Measurements from ENCODE around the gene PIK3R5. TPM values are rescaled to one million over a fixed set of nuclear protein-coding genes. Genes with fewer than 3 reads are reported as not detected.
"Not testable (repeated sequence)": the region's sequence is repeated elsewhere in the genome, so short reads cannot be mapped to it uniquely, and the experiment has no call there.

PIK3R5 gene
- total RNA-seq, 1 donor from 2014 or later, result 17.1 TPM

- no peak for DNase-seq (ENCODE audit: low spot score)
Observed at GRCh38 chr17:8859027-8859803, 106.3 kb downstream of the PIK3R5 start.

DNA sequence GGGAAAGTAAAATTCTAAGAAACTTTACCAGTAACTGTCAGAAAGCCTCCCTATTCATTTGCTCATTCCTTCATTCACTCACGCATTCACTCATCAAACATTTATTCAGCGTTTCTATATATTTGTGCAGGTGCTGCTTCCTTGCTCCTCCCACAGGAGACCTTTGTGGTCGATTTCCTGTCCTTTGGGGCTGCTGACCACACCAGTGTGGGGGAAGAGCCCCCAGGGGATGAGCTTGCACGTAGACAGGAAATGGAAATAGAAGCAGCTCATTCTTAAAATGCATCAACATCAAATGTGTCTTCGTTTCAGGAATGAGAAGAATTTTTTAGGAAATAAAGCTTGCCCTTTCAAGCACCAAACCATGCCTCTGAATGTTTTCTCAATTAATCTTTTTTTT, 107.6 kb downstream of the PIK3R5 start:
- no peak for DNase-seq (ENCODE audit: low spot score)

GRCh38 chr17:8856869-8857575, 108.5 kb downstream of the PIK3R5 start:
- no peak for DNase-seq (ENCODE audit: low spot score)

- not testable (repeated sequence) for DNase-seq (ENCODE audit: low spot score)
Observed at GRCh38 chr17:8856205-8856603, 109.3 kb downstream of the PIK3R5 start.

GRCh38 chr17:8855477-8856204, 109.9 kb downstream of the PIK3R5 start:
- no peak for DNase-seq (ENCODE audit: low spot score)

DNA sequence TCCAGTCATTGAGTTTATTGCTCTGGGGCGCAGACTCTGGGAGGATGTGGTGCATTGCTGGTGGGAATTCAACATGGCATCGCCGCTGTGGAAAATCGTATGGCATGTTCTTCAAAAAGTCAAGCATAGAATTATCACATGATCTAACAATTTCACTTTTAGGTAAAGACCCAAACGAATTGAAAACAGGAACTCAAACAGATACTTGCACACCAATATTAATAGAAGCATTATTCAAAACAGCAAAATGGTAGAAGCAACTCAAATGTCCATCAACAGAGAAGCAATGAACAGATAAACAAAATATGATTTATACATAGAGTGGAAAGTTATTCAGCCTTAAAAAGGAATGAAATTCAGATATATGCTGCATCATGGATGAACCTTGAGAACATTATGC, 113.9 kb downstream of the PIK3R5 start:
- no peak for DNase-seq (ENCODE audit: low spot score)

GRCh38 chr17:8849311-8850041, 116.0 kb downstream of the PIK3R5 start:
- no peak for DNase-seq (ENCODE audit: low spot score)

DNA sequence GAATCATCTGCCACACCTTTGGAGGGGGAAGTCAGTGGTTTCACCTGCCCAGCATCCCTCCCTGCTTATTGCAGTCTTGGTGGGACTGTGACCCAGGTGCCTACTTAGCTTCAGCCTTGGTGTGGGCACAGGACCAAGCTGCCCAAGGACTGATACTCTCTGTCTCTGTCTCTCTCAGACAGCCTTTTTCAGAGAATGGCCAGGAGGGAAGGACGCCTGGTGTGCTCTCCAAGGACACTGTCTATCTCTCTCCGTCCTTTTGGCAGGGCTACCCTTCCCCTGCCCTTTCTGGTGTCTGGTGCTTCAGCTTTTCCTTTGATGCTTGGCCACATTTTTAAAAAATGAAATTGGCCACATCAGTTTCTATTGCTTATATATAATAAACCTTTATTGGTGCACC, 117.6 kb downstream of the PIK3R5 start:
- no peak for DNase-seq (ENCODE audit: low spot score)

DNA sequence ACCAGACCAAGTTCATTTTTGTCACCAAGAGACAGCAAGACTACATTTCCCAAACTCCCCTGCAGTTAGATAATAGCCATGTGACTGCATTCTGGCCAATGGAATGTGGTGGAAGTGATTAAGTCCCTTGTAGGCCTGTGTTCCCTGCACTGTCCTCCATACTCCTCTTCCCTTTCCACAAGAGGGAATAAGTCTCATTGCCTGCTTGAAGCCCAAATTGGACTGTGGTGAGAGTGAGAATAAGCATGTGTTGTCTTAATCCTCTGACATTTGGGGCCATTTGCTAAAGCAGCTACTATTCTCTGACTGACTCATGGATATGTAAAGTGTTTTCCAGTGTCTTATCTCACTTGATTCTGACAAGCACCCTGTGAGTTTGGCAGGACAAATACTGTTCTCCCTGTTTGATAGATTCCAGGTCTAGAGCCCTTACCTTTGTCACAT, 118.7 kb downstream of the PIK3R5 start:
- no peak for DNase-seq (ENCODE audit: low spot score)

DNA sequence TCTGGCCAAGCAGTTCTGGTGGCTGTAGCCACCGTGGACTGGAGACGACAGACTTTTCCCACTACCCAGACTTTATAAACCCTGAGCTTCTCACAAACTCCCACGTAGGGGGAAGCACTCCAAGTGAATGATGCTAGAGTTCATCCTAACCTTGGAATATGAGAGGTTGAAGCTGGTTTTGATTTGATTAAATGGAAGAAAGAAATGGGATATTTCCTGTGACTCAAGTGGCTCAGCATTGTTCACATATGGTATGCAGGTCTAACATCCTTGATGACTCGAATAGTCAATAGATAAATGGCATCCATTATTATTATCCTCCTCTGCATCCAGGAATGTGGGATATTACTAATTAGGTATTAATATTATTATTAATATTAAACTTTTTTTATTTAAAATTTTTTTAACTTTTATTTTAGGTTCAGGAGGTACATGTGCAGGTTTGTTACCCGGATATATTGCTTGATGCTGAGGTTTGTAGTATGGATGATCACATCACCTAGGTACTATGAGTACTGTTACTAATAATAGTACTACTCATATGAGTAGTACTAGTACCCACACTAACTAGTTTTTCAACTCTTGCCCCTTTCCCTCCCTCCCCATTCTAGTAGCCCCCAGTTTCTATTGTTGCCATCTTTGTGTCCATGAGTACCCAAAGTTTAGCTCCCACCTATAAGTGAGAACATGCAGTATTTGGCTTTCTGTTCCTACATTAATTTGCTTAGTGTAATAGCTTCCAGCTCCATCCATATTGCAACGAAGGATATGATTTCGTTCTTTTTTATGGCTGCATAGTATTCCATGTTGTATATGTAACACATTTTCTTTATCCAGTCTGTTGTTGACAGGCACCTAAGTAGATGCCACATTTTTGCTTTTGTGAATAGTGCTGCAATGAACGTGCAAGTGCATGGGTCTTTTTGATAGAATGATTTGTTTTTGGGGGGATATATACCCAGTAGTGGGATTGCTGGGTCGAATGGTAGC, 121.0 kb downstream of the PIK3R5 start:
- DNase-seq (ENCODE audit: low spot score), result no peak

DNA sequence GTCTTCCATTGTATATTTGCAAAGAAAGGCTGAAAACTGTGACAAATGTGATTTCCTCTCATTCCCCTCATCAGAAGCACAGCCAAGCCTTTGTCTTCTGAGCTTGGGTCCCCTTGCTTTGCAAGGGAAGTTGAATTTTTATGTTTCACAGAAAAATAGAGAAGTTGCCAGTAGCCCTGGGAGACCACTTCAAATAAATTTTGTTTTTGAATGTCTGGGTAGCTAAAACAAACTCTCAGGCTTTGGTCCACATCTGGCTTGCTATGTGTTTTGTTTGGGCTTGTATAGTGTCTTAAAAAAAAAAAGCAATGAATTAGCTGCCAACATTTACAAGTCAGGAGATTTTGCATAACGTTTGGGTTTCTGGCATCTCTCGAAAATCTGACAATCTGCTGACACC, 122.2 kb downstream of the PIK3R5 start:
- no peak for DNase-seq (ENCODE audit: low spot score)

DNA sequence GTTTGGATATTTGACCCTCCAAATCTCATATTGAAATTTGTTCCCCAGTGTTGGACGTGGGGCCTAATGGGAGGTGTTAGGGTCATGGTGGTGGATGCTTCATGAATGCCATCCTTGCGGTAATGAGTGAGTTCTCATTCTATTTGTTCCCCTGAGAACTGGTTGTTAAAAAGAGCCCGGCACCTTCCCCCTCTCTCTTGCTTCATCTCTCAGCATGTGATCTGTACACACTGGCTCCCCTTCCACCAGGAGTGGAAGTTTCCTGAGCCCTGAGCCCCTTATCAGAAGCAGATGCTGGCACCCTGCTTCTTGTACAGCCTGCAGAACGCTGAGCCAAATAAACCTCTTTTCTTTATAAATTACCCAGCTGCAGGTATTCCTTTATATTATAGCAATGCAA, 123.7 kb downstream of the PIK3R5 start:
- no peak for DNase-seq (ENCODE audit: low spot score)

GRCh38 chr17:8839410-8839935, 126.0 kb downstream of the PIK3R5 start:
- no peak for DNase-seq (ENCODE audit: low spot score)

- DNase-seq (ENCODE audit: low spot score), result no peak
Observed at GRCh38 chr17:8838551-8839095, 126.9 kb downstream of the PIK3R5 start.

DNA sequence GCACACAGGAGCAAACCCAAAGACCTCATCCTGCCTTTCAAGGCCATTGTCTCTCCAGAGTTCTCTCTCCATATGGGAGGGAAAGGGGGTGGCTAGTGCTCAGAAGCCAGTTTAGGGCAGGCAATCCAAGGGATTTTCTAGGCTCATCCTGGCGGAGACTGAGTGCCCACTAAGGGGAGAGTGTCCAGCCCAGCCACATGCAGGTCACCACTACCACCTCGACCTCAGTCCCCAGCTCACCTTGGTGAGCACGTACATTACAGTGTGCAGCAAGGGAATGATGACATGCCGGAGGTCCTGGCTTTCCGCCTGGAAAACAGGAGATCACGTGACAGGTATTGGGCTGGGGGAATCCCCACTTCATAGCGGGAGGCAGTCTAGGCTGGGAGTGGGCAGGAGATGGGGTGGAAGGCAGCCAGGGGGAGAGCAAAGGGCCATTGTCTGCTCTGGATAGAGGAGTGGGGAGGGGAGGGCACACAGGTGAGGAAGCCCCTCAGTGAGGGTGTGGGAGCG, 127.9 kb downstream of the PIK3R5 start:
- no peak for DNase-seq (ENCODE audit: low spot score)

- DNase-seq (ENCODE audit: low spot score), result no peak
Observed at GRCh38 chr17:8836821-8837562, 128.5 kb downstream of the PIK3R5 start.

GRCh38 chr17:8835631-8836364, 129.7 kb downstream of the PIK3R5 start:
- DNase-seq (ENCODE audit: low spot score), result peak; percentile 5

DNA sequence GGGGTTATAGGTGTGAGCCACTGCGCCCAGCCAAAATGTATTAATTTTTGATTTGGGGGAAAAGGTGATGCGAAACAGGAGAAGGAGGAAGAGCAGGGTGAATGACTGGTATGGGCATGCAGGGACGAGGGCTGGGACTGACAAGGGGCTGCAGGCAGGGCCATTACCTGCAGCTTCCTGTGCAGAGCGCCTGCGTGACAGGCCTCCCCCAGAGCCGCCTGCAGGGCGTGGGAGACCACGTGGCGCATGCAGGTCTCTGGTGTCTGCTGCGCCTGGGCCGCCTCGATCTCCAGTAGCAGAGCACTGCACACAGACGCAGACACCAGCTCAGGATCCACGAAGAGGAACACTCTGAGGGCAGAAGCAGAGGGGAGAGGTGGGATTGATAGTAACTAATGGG, 130.4 kb downstream of the PIK3R5 start:
- peak; percentile 4 for DNase-seq (ENCODE audit: low spot score)

Data from mucosa of gallbladder (tissue), 1 donor.